WTC11 (cell line): ENCODE measurements around the gene POU3F1. TPM values are rescaled to one million over a fixed set of nuclear protein-coding genes. Genes with fewer than 3 reads are reported as not detected.

Source experiments
- ATAC-seq: fragments of 200-7000 bp; cut with Tn5 transposase; 2 replicates; pipeline ENCODE4 v1.10.0; 2021; ENCODE audit warnings: mild to moderate bottlenecking, moderate library complexity
- CTCF ChIA-PET: fragments of 300-600 bp; sonication (Branson Sonifier 250); formaldehyde crosslinking; loops from one replicate; lab custom pipeline; 2021; ENCODE audit warnings: antibody characterized with exemption; lab: Charles Lee
- POLR2A ChIA-PET: fragments of 350-600 bp; sonication (Branson Sonifier 250); formaldehyde crosslinking; loops from one replicate; lab custom pipeline; 2021; ENCODE audit warnings: antibody characterized with exemption; lab: Charles Lee
- DNase-seq: peaks from one replicate; pipeline ENCODE4 v3.0.0; 2021; ENCODE audit warnings: low spot score
- H3K27ac Mint-ChIP-seq: 2 replicates; pipeline ENCODE4 v1.8.0; 2021; ENCODE audit warnings: mixed read lengths
- H3K27me3 Mint-ChIP-seq: 2 replicates; pipeline ENCODE4 v1.8.0; 2021; ENCODE audit warnings: low read depth, mild to moderate bottlenecking, moderate library complexity, mixed read lengths
- H3K36me3 Mint-ChIP-seq: 2 replicates; pipeline ENCODE4 v1.8.0; 2021; ENCODE audit warnings: mixed read lengths
- H3K4me1 Mint-ChIP-seq: 2 replicates; pipeline ENCODE4 v1.8.0; 2022; ENCODE audit warnings: mixed read lengths
- H3K4me3 Mint-ChIP-seq: 2 replicates; pipeline ENCODE4 v1.8.0; 2021; ENCODE audit warnings: mild to moderate bottlenecking, moderate library complexity, mixed read lengths
- H3K9me3 Mint-ChIP-seq: 2 replicates; pipeline ENCODE4 v1.8.0; 2021; ENCODE audit warnings: mixed read lengths
- EMX1 ChIP-seq: fragments of 250-450 bp; sonication (Bioruptor Pico); IDR thresholded peaks from 2 replicates; pipeline ENCODE4 v1.8.0; 2021; ENCODE audit warnings: mild to moderate bottlenecking
- FOXK1 ChIP-seq: sonication (generic); formaldehyde crosslinking; IDR thresholded peaks from 2 replicates; pipeline ENCODE4 v1.8.0; 2022; ENCODE audit warnings: mild to moderate bottlenecking, moderate library complexity, missing genetic modification reagents
- FOXP1 ChIP-seq: sonication (generic); formaldehyde crosslinking; IDR thresholded peaks from 2 replicates; pipeline ENCODE4 v1.8.0; 2022; ENCODE audit warnings: missing genetic modification reagents, mild to moderate bottlenecking, moderate library complexity, borderline replicate concordance
- GRHL2 ChIP-seq: fragments of 250-450 bp; sonication (Bioruptor Pico); IDR thresholded peaks from 2 replicates; pipeline ENCODE4 v1.8.0; 2022; ENCODE audit warnings: mild to moderate bottlenecking, moderate library complexity; ENCODE audit not compliant: insufficient replicate concordance, severe bottlenecking
- IRF2 ChIP-seq: sonication (generic); formaldehyde crosslinking; IDR thresholded peaks from 2 replicates; pipeline ENCODE4 v1.8.0; 2022; ENCODE audit warnings: low read depth, missing genetic modification reagents, borderline replicate concordance
- JAZF1 ChIP-seq: fragments of 250-450 bp; sonication (Bioruptor Pico); IDR thresholded peaks from 2 replicates; pipeline ENCODE4 v1.9.0; 2021; ENCODE audit warnings: moderate library complexity, mild to moderate bottlenecking, inconsistent platforms
- JUN ChIP-seq: sonication (generic); formaldehyde crosslinking; IDR thresholded peaks from 2 replicates; pipeline ENCODE4 v1.8.0; 2023; ENCODE audit warnings: mild to moderate bottlenecking, missing genetic modification reagents
- KAT7 ChIP-seq: sonication (generic); formaldehyde crosslinking; IDR thresholded peaks from 2 replicates; pipeline ENCODE4 v1.8.1; 2023; ENCODE audit warnings: missing genetic modification reagents, mild to moderate bottlenecking, borderline replicate concordance
- NR3C1 ChIP-seq: sonication (generic); formaldehyde crosslinking; conservative IDR thresholded peaks from 2 replicates; pipeline ENCODE4 v1.8.1; 2023; ENCODE audit warnings: low read depth, mild to moderate bottlenecking, missing genetic modification reagents
- OVOL2 ChIP-seq: fragments of 250-450 bp; sonication (Bioruptor Pico); IDR thresholded peaks from 2 replicates; pipeline ENCODE4 v1.9.0; 2021; ENCODE audit warnings: mild to moderate bottlenecking, borderline replicate concordance
- RELA ChIP-seq: sonication (generic); formaldehyde crosslinking; IDR thresholded peaks from 2 replicates; pipeline ENCODE4 v1.8.1; 2022; ENCODE audit warnings: missing genetic modification reagents, mild to moderate bottlenecking, borderline replicate concordance
- SMAD4 ChIP-seq: sonication (generic); formaldehyde crosslinking; IDR thresholded peaks from 2 replicates; pipeline ENCODE4 v1.8.0; 2022; ENCODE audit warnings: mild to moderate bottlenecking, missing genetic modification reagents
- SOX15 ChIP-seq: fragments of 250-450 bp; sonication (Bioruptor Pico); IDR thresholded peaks from 2 replicates; pipeline ENCODE4 v1.9.0; 2021; ENCODE audit warnings: mild to moderate bottlenecking
- SP1 ChIP-seq: sonication (generic); formaldehyde crosslinking; conservative IDR thresholded peaks from 2 replicates; pipeline ENCODE4 v1.8.1; 2022; ENCODE audit warnings: missing genetic modification reagents
- ZNF232 ChIP-seq: sonication (generic); formaldehyde crosslinking; IDR thresholded peaks from 2 replicates; pipeline ENCODE4 v1.8.0; 2022; ENCODE audit warnings: mild to moderate bottlenecking, missing genetic modification reagents
- total RNA-seq: library from RNA; stranded (reverse); gene quantifications from 3 replicates; pipeline ENCODE4 v1.2.3, GENCODE V29; 2021
- TF ChIP-seq, protein P1 (sequence below): fragments of 250-450 bp; sonication (Bioruptor Pico); IDR thresholded peaks from 2 replicates; pipeline ENCODE4 v1.9.0; 2021; ENCODE audit warnings: moderate library complexity, mild to moderate bottlenecking, inconsistent platforms, borderline replicate concordance
- TF ChIP-seq, protein P2 (sequence below): sonication (generic); formaldehyde crosslinking; IDR thresholded peaks from 2 replicates; pipeline ENCODE4 v1.8.0; 2022; ENCODE audit warnings: missing genetic modification reagents
- TF ChIP-seq, protein P3 (sequence below): sonication (generic); formaldehyde crosslinking; IDR thresholded peaks from 2 replicates; pipeline ENCODE4 v1.8.1; 2023; ENCODE audit warnings: mild to moderate bottlenecking, moderate library complexity, missing genetic modification reagents
- TF ChIP-seq, protein P4 (sequence below): fragments of 200-600 bp; IDR thresholded peaks from 2 replicates; pipeline ENCODE4 v1.8.0; 2022; ENCODE audit warnings: antibody characterized with exemption
- TF ChIP-seq, protein P5 (sequence below): sonication (generic); formaldehyde crosslinking; IDR thresholded peaks from 2 replicates; pipeline ENCODE4 v1.8.1; 2023; ENCODE audit warnings: mild to moderate bottlenecking, missing genetic modification reagents
- TF ChIP-seq, protein P6 (sequence below): sonication (generic); formaldehyde crosslinking; IDR thresholded peaks from 2 replicates; pipeline ENCODE4 v1.8.0; 2022; ENCODE audit warnings: mild to moderate bottlenecking, missing genetic modification reagents

POU3F1 gene
- total RNA-seq, 1 experiment from 2014 or later, result 18.9 TPM

DNA sequence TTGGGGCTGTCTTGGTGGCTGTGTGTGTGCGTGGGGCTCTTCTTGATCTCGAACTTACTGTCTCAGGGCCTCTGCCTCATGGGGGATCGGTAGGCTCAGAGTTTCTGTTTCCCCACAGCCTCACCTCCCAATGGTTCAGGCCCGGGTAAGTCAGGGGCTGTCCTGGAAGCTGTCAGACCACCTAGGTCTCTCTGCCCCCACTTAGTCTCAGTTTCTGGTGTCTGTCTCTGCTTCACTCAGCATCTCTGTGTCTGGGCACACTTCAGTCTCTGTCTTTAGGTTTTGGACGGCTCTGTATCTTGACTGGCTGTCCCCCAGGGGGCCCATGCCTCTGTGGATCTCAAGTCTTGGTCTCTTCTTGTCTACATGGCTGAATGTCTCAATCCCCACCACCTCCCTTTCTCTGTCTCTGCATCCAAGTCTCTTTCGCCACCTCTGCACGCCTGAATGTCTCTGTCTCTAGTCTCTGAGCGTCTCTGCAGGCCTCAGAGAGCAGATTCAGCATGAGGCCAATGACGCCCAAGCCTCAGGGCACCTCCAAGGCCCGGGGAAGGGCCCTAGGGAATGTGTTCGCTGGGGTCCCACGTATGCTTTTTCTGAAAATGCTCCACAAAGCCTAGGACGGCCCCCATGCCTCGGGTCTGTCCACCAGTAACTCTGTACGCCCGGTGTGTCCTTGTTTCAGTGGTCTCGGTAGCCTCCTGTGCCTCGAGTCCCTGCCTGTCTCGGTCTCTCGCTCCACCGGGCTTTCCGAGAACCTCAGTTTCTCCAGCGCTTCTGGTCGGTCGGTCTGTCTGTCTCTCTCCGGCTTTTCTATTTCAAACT, 42.1 kb downstream of the POU3F1 start:
- Mint-ChIP-seq H3K27me3 (peaks cover 4% of the 10 kb centered on the region; the same call in 1 of the 2 replicates), H3K27ac (peak overlapping the region; percentile 48), H3K4me1 (peaks cover 54% of the 10 kb centered on the region), H3K9me3 (no peaks in the 10 kb centered on the region), H3K36me3 (no peaks in the 10 kb centered on the region), H3K4me3 (peak overlapping the region; percentile 75)
- DNase-seq, result peak; percentile 23
- no peak for ATAC-seq
- ChIA-PET CTCF (interaction anchor here (1.6 kb wide), 1 partner anchor 14 kb away, joined by 8 read pairs; the partner anchor contains the start of gene SF3A3), POLR2A (no interaction called here)
- TF ChIP-seq SMAD4 (CRISPR knock-in tag) (no peak), KAT7 (CRISPR knock-in tag) (no peak), FOXP1 (0 out of 2 replicates have a peak, but pooled peaks have one; percentile 18), IRF2 (CRISPR knock-in tag) (no peak)
- TF ChIP-seq, protein P1, sequence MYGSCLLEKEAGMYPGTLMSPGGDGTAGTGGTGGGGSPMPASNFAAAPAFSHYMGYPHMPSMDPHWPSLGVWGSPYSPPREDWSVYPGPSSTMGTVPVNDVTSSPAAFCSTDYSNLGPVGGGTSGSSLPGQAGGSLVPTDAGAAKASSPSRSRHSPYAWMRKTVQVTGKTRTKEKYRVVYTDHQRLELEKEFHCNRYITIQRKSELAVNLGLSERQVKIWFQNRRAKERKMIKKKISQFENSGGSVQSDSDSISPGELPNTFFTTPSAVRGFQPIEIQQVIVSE (CRISPR knock-in tag), result no peak
- TF ChIP-seq, protein P2, sequence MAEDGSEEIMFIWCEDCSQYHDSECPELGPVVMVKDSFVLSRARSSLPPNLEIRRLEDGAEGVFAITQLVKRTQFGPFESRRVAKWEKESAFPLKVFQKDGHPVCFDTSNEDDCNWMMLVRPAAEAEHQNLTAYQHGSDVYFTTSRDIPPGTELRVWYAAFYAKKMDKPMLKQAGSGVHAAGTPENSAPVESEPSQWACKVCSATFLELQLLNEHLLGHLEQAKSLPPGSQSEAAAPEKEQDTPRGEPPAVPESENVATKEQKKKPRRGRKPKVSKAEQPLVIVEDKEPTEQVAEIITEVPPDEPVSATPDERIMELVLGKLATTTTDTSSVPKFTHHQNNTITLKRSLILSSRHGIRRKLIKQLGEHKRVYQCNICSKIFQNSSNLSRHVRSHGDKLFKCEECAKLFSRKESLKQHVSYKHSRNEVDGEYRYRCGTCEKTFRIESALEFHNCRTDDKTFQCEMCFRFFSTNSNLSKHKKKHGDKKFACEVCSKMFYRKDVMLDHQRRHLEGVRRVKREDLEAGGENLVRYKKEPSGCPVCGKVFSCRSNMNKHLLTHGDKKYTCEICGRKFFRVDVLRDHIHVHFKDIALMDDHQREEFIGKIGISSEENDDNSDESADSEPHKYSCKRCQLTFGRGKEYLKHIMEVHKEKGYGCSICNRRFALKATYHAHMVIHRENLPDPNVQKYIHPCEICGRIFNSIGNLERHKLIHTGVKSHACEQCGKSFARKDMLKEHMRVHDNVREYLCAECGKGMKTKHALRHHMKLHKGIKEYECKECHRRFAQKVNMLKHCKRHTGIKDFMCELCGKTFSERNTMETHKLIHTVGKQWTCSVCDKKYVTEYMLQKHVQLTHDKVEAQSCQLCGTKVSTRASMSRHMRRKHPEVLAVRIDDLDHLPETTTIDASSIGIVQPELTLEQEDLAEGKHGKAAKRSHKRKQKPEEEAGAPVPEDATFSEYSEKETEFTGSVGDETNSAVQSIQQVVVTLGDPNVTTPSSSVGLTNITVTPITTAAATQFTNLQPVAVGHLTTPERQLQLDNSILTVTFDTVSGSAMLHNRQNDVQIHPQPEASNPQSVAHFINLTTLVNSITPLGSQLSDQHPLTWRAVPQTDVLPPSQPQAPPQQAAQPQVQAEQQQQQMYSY (CRISPR knock-in tag), result peak; percentile 52; the same call in 1 of the 2 replicates
- TF ChIP-seq, all 79 proteins: peak for 2

DNA sequence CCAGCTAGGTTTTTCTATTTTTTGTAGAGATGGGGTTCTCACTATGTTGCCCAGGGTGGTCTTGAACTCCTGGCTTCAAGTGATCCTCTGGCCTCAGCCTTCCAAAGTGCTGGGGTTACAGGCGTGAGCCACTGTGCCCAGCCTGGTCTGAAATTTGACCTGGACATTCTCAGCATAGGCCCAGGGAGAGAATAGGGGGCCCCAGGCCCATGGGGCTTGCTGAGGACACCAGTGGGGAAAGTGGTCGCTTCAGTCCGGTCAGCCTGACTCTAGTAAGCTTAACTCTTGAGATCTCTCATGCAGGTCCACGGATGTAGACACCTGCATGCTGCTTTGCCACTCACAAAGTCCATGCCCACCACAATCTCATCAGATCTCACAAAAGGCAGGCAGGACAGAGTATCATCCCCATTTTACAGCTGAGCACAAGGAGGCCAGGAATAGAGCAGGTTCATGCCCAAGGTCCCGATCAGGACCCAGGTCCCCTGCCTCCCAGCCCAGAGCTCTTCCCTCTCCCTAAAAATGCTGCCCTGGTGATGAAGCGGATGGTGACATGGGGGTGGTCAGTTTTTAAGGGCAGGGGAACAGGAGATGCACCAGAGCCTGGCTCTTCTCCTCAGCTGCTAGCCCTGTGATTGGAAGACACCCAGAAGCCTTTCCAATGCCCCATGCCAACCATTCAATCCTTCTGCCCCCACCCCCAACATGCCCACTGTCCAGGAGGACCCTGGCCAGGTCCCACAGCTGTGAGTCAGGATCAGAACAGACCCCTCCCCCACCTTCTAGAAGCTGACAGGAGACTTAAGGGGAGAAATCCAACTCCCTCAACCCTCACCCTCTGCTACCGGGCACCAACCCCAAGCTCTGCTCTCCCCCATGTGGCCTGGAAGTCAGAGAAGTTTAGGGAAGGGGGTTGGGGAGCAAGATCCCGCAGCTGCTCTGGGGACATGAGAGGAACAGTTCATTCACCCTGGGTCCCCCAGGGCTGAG, 43.0 kb downstream of the POU3F1 start:
- Mint-ChIP-seq H3K4me3 (peak overlapping the region; percentile 75), H3K9me3 (no peaks in the 10 kb centered on the region)
- POLR2A ChIA-PET, result no interaction called here
- DNase-seq, result no peak
- no peak for TF ChIP-seq JUN (CRISPR knock-in tag)
- no peak for TF ChIP-seq SP1 (CRISPR knock-in tag)
- no peak for TF ChIP-seq EMX1 (CRISPR knock-in tag)
- TF ChIP-seq, protein P3, sequence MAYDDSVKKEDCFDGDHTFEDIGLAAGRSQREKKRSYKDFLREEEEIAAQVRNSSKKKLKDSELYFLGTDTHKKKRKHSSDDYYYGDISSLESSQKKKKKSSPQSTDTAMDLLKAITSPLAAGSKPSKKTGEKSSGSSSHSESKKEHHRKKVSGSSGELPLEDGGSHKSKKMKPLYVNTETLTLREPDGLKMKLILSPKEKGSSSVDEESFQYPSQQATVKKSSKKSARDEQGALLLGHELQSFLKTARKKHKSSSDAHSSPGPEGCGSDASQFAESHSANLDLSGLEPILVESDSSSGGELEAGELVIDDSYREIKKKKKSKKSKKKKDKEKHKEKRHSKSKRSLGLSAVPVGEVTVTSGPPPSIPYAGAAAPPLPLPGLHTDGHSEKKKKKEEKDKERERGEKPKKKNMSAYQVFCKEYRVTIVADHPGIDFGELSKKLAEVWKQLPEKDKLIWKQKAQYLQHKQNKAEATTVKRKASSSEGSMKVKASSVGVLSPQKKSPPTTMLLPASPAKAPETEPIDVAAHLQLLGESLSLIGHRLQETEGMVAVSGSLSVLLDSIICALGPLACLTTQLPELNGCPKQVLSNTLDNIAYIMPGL (CRISPR knock-in tag), result no peak
- TF ChIP-seq, protein P4, sequence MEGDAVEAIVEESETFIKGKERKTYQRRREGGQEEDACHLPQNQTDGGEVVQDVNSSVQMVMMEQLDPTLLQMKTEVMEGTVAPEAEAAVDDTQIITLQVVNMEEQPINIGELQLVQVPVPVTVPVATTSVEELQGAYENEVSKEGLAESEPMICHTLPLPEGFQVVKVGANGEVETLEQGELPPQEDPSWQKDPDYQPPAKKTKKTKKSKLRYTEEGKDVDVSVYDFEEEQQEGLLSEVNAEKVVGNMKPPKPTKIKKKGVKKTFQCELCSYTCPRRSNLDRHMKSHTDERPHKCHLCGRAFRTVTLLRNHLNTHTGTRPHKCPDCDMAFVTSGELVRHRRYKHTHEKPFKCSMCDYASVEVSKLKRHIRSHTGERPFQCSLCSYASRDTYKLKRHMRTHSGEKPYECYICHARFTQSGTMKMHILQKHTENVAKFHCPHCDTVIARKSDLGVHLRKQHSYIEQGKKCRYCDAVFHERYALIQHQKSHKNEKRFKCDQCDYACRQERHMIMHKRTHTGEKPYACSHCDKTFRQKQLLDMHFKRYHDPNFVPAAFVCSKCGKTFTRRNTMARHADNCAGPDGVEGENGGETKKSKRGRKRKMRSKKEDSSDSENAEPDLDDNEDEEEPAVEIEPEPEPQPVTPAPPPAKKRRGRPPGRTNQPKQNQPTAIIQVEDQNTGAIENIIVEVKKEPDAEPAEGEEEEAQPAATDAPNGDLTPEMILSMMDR, result no peak
- TF ChIP-seq, protein P1 (CRISPR knock-in tag), result no peak
- TF ChIP-seq SOX15 (CRISPR knock-in tag), result no peak
- no peak for TF ChIP-seq KAT7 (CRISPR knock-in tag)
- TF ChIP-seq FOXK1 (CRISPR knock-in tag), result no peak
- TF ChIP-seq ZNF232, result no peak
- no peak for TF ChIP-seq RELA
- TF ChIP-seq, protein P5, sequence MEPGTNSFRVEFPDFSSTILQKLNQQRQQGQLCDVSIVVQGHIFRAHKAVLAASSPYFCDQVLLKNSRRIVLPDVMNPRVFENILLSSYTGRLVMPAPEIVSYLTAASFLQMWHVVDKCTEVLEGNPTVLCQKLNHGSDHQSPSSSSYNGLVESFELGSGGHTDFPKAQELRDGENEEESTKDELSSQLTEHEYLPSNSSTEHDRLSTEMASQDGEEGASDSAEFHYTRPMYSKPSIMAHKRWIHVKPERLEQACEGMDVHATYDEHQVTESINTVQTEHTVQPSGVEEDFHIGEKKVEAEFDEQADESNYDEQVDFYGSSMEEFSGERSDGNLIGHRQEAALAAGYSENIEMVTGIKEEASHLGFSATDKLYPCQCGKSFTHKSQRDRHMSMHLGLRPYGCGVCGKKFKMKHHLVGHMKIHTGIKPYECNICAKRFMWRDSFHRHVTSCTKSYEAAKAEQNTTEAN (CRISPR knock-in tag), result no peak
- TF ChIP-seq OVOL2 (CRISPR knock-in tag), result no peak
- TF ChIP-seq GRHL2 (CRISPR knock-in tag), result no peak
- TF ChIP-seq NR3C1 (CRISPR knock-in tag), result no peak
- TF ChIP-seq JAZF1 (CRISPR knock-in tag), result no peak
- TF ChIP-seq, protein P6, sequence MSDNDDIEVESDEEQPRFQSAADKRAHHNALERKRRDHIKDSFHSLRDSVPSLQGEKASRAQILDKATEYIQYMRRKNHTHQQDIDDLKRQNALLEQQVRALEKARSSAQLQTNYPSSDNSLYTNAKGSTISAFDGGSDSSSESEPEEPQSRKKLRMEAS (CRISPR knock-in tag), result no peak
- TF ChIP-seq, all 79 proteins: peak for 0
- ATAC-seq, result no peak
- Mint-ChIP-seq H3K27me3 (peaks cover 4% of the 10 kb centered on the region; the same call in 1 of the 2 replicates), H3K36me3 (peaks cover 3% of the 10 kb centered on the region), H3K4me1 (peaks cover 54% of the 10 kb centered on the region), H3K27ac (peak overlapping the region; percentile 26; the same call in 1 of the 2 replicates)
- CTCF ChIA-PET, result interaction anchor here (0.7 to 1.6 kb wide), 3 partner anchors 13 to 68 kb away, joined by 3 to 8 read pairs (median 3); partner anchors contain the start of gene SF3A3
